HEK293T (cell line): ENCODE results near the gene CCDC38.

Source experiments
- ELF4 ChIP-seq: fragments of 450-650 bp; IDR thresholded peaks from 2 replicates; pipeline ENCODE4 v1.6.1; 2017; ENCODE audit warnings: antibody characterized with exemption
- FOXK2 ChIP-seq: fragments of 450-650 bp; IDR thresholded peaks from 2 replicates; pipeline ENCODE4 v1.6.1; 2016; ENCODE audit warnings: mild to moderate bottlenecking
- FOXM1 ChIP-seq: fragments of 450-650 bp; IDR thresholded peaks from 2 replicates; pipeline ENCODE4 v1.6.1; 2017; ENCODE audit warnings: mild to moderate bottlenecking, borderline replicate concordance
- HDGF ChIP-seq: fragments of 450-650 bp; IDR thresholded peaks from 2 replicates; pipeline ENCODE4 v1.6.1; 2017; ENCODE audit warnings: antibody characterized with exemption, borderline replicate concordance
- LEF1 ChIP-seq: fragments of 450-650 bp; IDR thresholded peaks from 2 replicates; pipeline ENCODE4 v1.6.1; 2017; ENCODE audit warnings: mild to moderate bottlenecking, borderline replicate concordance
- SP1 ChIP-seq: fragments of 450-650 bp; IDR thresholded peaks from 2 replicates; pipeline ENCODE4 v1.6.1; 2017
- SUZ12 ChIP-seq: fragments of 450-650 bp; IDR thresholded peaks from 2 replicates; pipeline ENCODE4 v1.6.1; 2016; ENCODE audit warnings: mild to moderate bottlenecking
- TARDBP ChIP-seq: fragments of 450-650 bp; IDR thresholded peaks from 2 replicates; pipeline ENCODE4 v1.6.1; 2016

DNA sequence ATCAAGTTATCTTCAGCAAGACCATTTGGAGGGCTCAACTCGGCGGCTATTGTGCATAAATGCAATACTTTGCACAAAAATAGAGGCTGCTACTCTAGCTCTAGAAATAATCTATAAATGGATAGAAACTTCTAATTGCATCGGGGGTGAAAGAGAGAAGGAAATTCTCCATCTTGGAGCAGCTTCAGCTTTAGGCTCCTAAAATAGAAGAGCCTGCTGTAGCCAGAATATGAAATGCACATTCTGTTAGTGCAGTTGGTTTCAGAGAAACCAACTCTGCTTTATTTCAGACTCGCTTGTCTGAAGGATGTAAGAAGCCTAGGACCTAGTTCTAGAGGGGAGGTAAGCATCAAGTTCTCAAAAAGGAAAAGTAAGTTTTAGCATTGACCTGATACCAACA is 45.6 kb downstream of the CCDC38 start:
- no peak for TF ChIP-seq FOXM1
- no peak for TF ChIP-seq SP1
- TF ChIP-seq FOXK2 = no peak
- TF ChIP-seq TARDBP = no peak
- no peak for TF ChIP-seq HDGF
- no peak for TF ChIP-seq SUZ12
- no peak for TF ChIP-seq ELF4
- no peak for TF ChIP-seq LEF1
